ENCODE results near the gene SYTL1.

GRCh38 chr1:27300341-27301051, 41.3 kb upstream of the SYTL1 start:
- TF ChIP-seq ZFP91 (CRISPR knock-in tag; IDR thresholded peaks at IDR 0.05), result no peak
- TF ChIP-seq POLR2AphosphoS5 (IDR thresholded peaks at IDR 0.05; ENCODE audit: control insufficient read depth, insufficient read depth, low read depth, low read length), result no peak
- TF ChIP-seq USF2 (CRISPR knock-in tag; IDR thresholded peaks at IDR 0.05), result no peak
- peak; percentile 97 to 99 (median 98) for TF ChIP-seq CTCF (IDR thresholded peaks at IDR 0.05 in 2 of 3, conservative IDR thresholded peaks at IDR 0.05 in 1 of 3; ENCODE audit: insufficient read depth in 2 of 3, low read depth in 1 of 3, low read length in 3 of 3)
- TF ChIP-seq ZFP1 (CRISPR knock-in tag; IDR thresholded peaks at IDR 0.05), result no peak
- no peak for TF ChIP-seq STAT6 (CRISPR knock-in tag; IDR thresholded peaks at IDR 0.05)
- TF ChIP-seq ZNF232 (CRISPR knock-in tag; IDR thresholded peaks at IDR 0.05), result no peak
- TF ChIP-seq ZBTB7A (IDR thresholded peaks at IDR 0.05; ENCODE audit: borderline replicate concordance, control insufficient read depth, low read depth, low read length), result no peak

Data from K562 (cell line).